ENCODE results near the gene PEPD.

PEPD gene

GRCh38 chr19:33418871-33419787, 102.5 kb downstream of the PEPD start:
- TF ChIP-seq, protein P1, sequence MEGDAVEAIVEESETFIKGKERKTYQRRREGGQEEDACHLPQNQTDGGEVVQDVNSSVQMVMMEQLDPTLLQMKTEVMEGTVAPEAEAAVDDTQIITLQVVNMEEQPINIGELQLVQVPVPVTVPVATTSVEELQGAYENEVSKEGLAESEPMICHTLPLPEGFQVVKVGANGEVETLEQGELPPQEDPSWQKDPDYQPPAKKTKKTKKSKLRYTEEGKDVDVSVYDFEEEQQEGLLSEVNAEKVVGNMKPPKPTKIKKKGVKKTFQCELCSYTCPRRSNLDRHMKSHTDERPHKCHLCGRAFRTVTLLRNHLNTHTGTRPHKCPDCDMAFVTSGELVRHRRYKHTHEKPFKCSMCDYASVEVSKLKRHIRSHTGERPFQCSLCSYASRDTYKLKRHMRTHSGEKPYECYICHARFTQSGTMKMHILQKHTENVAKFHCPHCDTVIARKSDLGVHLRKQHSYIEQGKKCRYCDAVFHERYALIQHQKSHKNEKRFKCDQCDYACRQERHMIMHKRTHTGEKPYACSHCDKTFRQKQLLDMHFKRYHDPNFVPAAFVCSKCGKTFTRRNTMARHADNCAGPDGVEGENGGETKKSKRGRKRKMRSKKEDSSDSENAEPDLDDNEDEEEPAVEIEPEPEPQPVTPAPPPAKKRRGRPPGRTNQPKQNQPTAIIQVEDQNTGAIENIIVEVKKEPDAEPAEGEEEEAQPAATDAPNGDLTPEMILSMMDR (IDR thresholded peaks at IDR 0.05), result no peak
- H3K4me1 Mint-ChIP-seq, result peaks cover 17% of the 10 kb centered on the region
- peaks cover 3% of the 10 kb centered on the region for H3K27me3 Mint-ChIP-seq (ENCODE audit: low read depth, poor library complexity)
- DNase-seq, result no peak
- H3K4me3 Mint-ChIP-seq, result no peak overlapping the region
- no peaks in the 10 kb centered on the region for H3K9me3 Mint-ChIP-seq
- no peak overlapping the region for H3K27ac Mint-ChIP-seq
- H3K36me3 Mint-ChIP-seq (ENCODE audit: low read depth), result no peaks in the 10 kb centered on the region

DNA sequence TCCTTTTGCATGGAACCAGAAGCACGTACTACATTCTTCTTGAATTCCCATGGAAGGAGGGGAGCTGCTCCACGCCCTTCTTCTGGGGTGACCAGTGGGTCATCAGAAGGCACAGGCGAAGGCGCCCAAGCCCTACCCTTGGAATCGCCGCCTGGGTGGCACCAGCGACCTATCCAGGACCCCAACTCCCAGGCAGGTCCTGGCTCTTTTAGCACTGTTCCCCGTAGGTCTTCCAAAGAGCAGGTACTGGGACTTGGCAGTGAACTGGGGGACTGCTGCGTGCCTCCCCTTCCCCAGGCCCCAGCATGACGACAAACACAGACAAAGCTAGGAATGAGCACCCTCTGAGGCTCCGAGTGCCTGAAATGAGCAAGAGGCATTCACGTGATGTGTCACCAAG, 103.1 kb downstream of the PEPD start:
- DNase-seq, result no peak

DNA sequence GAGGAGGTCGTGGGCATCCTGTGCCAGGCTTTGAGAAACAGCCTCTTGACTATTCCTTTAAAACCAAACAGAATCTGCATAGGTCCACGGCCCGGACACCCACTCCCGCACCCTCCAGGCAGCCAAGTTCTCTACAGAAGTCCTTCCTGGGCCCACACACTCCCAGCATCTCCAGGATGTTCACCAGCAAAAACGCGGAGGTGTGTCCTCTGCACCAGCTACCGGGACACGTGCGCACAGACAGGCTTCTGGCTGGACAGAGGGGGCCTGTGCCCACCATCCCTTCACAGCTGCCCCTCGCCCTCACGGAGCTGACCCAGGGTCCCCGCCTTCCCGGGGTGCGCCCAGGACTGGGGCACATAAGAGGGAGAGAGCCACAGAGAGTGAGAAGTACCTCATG, 103.8 kb downstream of the PEPD start:
- no peaks in the 10 kb centered on the region for H3K36me3 Mint-ChIP-seq (ENCODE audit: low read depth)
- H3K9me3 Mint-ChIP-seq, result no peaks in the 10 kb centered on the region
- H3K4me1 Mint-ChIP-seq, result peaks cover 17% of the 10 kb centered on the region
- H3K27me3 Mint-ChIP-seq (ENCODE audit: low read depth, poor library complexity), result peaks cover 3% of the 10 kb centered on the region
- no peak overlapping the region for H3K27ac Mint-ChIP-seq
- no peak overlapping the region for H3K4me3 Mint-ChIP-seq
- DNase-seq, result no peak
- TF ChIP-seq, protein P1 (IDR thresholded peaks at IDR 0.05), result no peak

More for the DNA sequence above, 103.1 kb downstream of the PEPD start:
- Mint-ChIP-seq H3K4me3 (no peak overlapping the region), H3K9me3 (no peaks in the 10 kb centered on the region), H3K36me3 (ENCODE audit: low read depth) (no peaks in the 10 kb centered on the region), H3K27ac (no peak overlapping the region), H3K4me1 (peaks cover 17% of the 10 kb centered on the region), H3K27me3 (ENCODE audit: low read depth, poor library complexity) (peaks cover 3% of the 10 kb centered on the region)
- TF ChIP-seq, protein P1 (IDR thresholded peaks at IDR 0.05), result no peak

DNA sequence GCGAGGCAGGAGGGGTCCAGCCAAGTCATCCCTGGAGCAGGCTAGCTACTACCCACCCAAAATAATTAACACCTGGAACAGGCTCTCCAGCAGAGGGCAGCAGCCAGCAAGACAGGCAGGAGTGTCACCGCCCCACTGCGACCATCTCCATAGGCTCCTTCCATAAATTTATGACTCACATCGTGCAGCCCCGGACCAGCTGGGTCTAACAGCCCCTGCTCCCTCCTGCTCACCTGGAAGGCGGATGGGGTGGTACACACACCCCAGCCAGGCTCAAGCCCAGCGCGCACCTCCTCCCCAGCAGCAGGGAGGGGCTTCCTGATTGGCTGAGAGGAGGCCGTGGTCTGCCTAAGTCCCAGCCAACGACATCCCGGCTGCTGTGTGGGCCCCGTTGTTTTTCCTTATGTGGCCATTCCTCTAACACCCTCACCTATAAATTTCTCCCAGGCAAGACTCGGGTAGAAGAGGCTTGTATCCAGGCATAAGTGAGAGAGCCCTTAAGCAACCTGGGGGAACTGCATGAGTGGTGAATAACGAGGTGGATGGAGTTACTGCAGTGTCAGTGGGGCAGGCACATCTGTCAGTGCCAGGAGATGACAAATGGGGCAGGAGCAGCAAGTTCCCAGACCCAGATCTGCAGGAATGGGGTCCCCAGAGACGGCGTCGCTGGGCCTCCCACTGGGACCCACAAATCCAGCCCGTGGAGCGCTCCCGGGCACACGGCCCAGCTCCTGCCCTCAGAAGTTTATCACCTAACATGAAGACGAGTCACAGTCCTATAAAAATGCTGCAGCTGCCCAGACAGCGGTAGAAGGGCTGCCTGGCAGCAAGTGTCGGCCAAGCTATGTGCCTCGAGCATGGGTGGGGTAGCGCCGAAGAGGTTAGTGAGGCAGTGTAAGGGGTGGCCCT, 105.0 kb downstream of the PEPD start:
- no peaks in the 10 kb centered on the region for H3K36me3 Mint-ChIP-seq (ENCODE audit: low read depth)
- no peaks in the 10 kb centered on the region for H3K9me3 Mint-ChIP-seq
- TF ChIP-seq, protein P1 (IDR thresholded peaks at IDR 0.05), result peak; percentile 76
- peaks cover 3% of the 10 kb centered on the region for H3K27me3 Mint-ChIP-seq (ENCODE audit: low read depth, poor library complexity)
- peaks cover 17% of the 10 kb centered on the region for H3K4me1 Mint-ChIP-seq
- H3K4me3 Mint-ChIP-seq, result peak overlapping the region; percentile 63
- peak; percentile 86 for DNase-seq
- H3K27ac Mint-ChIP-seq, result no peak overlapping the region

DNA sequence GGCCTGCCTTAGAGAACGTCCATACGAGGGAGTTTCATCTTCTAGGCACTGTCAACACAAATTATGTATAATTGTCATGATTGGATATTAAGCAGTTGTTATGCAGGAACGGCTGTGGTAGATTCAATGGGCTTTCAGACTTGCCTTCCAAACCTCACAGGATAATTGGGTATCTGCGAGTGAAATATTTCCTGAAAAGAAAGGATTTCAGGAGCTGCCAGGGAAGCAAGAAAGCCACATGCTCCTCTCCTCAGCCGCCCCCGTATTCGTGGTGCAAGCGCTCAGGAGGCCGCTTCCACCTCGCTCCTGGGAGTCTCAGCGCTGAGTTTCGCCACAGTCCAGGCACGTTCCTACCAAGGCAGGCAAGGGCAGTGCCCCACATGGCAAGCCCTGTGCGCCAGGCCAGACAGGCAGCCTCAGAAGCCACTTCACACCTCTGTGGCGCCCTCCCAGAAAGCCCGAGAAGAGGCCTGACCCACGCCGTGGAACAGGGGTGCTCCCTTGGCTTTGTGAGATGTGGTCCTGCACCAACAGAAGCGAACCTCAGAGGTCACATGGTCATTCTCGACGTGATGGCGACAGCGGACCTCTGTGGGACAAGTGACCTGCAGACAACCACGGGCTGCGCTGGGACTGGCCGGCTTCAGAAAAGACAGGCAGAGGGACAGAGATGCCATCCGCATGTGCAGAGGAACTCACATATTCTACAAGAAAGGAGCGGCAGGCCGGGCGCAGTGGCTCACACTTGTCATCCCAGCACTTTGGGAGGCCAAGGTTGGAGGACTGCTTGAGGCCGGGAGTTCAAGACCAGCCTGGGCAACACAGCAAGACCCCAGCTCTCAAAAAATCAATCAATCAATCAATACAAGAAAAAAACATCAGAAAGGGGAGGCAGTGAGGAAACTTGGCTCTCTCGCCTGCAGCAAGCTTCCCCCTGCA, 106.7 kb downstream of the PEPD start:
- Mint-ChIP-seq H3K9me3 (no peaks in the 10 kb centered on the region), H3K4me1 (peaks cover 14% of the 10 kb centered on the region), H3K27me3 (ENCODE audit: low read depth, poor library complexity) (peaks cover 3% of the 10 kb centered on the region), H3K36me3 (ENCODE audit: low read depth) (no peaks in the 10 kb centered on the region), H3K4me3 (no peak overlapping the region), H3K27ac (no peak overlapping the region)
- TF ChIP-seq, protein P1 (IDR thresholded peaks at IDR 0.05), result no peak
- no peak for DNase-seq

Data from nephron progenitor cell (in vitro differentiated cells).